ENCODE data around the gene BARX1.

The BARX1 gene

GRCh38 chr9:93950619-93951601 is 4.2 kb downstream of the BARX1 start:
- DNase-seq (ENCODE audit: low read depth): peak; percentile 17
- no peak for TF ChIP-seq CTCF (conservative IDR thresholded peaks at IDR 0.05; ENCODE audit: low read length)
- H3K4me3 ChIP-seq (ENCODE audit: low read length): peak overlapping the region; percentile 60

GRCh38 chr9:93949694-93950449 is 5.3 kb downstream of the BARX1 start:
- no peak overlapping the region for H3K4me3 ChIP-seq (ENCODE audit: low read length)
- no peak for TF ChIP-seq CTCF (conservative IDR thresholded peaks at IDR 0.05; ENCODE audit: low read length)

GRCh38 chr9:93949073-93949693 is 6.0 kb downstream of the BARX1 start:
- no peak overlapping the region for H3K4me3 ChIP-seq (ENCODE audit: low read length)
- no peak for TF ChIP-seq CTCF (conservative IDR thresholded peaks at IDR 0.05; ENCODE audit: low read length)
- no peak for DNase-seq (ENCODE audit: low read depth)

More at GRCh38 chr9:93949694-93950449, 5.3 kb downstream of the BARX1 start:
- no peak for DNase-seq (ENCODE audit: low read depth)

- DNase-seq (ENCODE audit: low read depth): no peak
- no peak for TF ChIP-seq CTCF (conservative IDR thresholded peaks at IDR 0.05; ENCODE audit: low read length)
These were observed 6.6 kb downstream of the BARX1 start for GRCh38 chr9:93948441-93949072.

GRCh38 chr9:93947409-93948070 is 7.6 kb downstream of the BARX1 start:
- no peak for TF ChIP-seq CTCF (conservative IDR thresholded peaks at IDR 0.05; ENCODE audit: low read length)
- no peak overlapping the region for H3K4me3 ChIP-seq (ENCODE audit: low read length)
- no peak for DNase-seq (ENCODE audit: low read depth)

More at GRCh38 chr9:93948441-93949072, 6.6 kb downstream of the BARX1 start:
- no peak overlapping the region for H3K4me3 ChIP-seq (ENCODE audit: low read length)

- H3K4me3 ChIP-seq (ENCODE audit: low read length): no peak overlapping the region
- TF ChIP-seq CTCF (conservative IDR thresholded peaks at IDR 0.05; ENCODE audit: low read length): no peak
- no peak for DNase-seq (ENCODE audit: low read depth)
These were observed 8.8 kb downstream of the BARX1 start for GRCh38 chr9:93946338-93946712.
